Lower lobe of right lung (tissue), 2 donors: ENCODE measurements around the gene ARPC2. TPM values are rescaled to one million over a fixed set of nuclear protein-coding genes. Genes with fewer than 3 reads are reported as not detected.

Source experiments
- ATAC-seq, 2 donors: fragments of 200-7000 bp; cut with Tn5 transposase; one replicate each; pipeline ENCODE4 v1.9.1; 2020 to 2022; ENCODE audit warnings: mild to moderate bottlenecking in 2 of 2, moderate library complexity in 2 of 2
- DNase-seq: peaks from one replicate; pipeline ENCODE4 v3.0.0-alpha.2; 2020
- H3K27ac ChIP-seq: fragments of 200-600 bp; one replicate; pipeline ENCODE4 v1.8.0; 2022
- H3K27me3 ChIP-seq: fragments of 200-600 bp; one replicate; pipeline ENCODE4 v1.8.0; 2022; ENCODE audit warnings: low read depth
- H3K36me3 ChIP-seq: fragments of 200-600 bp; one replicate; pipeline ENCODE4 v1.8.0; 2022; ENCODE audit warnings: mild to moderate bottlenecking
- H3K4me1 ChIP-seq: fragments of 200-600 bp; one replicate; pipeline ENCODE4 v1.8.0; 2022
- H3K4me3 ChIP-seq: fragments of 200-600 bp; one replicate; pipeline ENCODE4 v1.8.0; 2022; ENCODE audit warnings: mild to moderate bottlenecking
- H3K9me3 ChIP-seq: fragments of 200-600 bp; one replicate; pipeline ENCODE4 v1.8.0; 2022
- intact Hi-C: fragments of 100-400 bp; cut with DNase I; formaldehyde crosslinking; loops from one replicate; pipeline ENCODE4 v1.11.0; 2022
- total RNA-seq: library from RNA; stranded (reverse); fragmentation: NEBNext Ultra II Directional; extraction: Animal tissue kit (Norgen Biotek cat#: 25700); gene quantifications from one replicate; pipeline ENCODE4 v1.2.1, GENCODE V29; 2021
- TF ChIP-seq, protein P1 (sequence below): fragments of 200-600 bp; IDR thresholded peaks from one replicate; pipeline ENCODE4 v1.8.0; 2022; ENCODE audit warnings: antibody characterized with exemption, mild to moderate bottlenecking
- donor health status: DM: no; HTN: yes; CAD: no; lungs with severe emphysema.

Gene ARPC2
- total RNA-seq, 1 donor from 2014 or later: 382 TPM

- H3K27ac ChIP-seq: no peak overlapping the region
- ATAC-seq: peak in 1 of 2 donors; percentile 73
- no peaks in the 10 kb centered on the region for H3K27me3 ChIP-seq
- peaks cover 51% of the 10 kb centered on the region for H3K4me1 ChIP-seq
- no peaks in the 10 kb centered on the region for H3K9me3 ChIP-seq
- no peak overlapping the region for H3K4me3 ChIP-seq
- peaks cover 100% of the 10 kb centered on the region for H3K36me3 ChIP-seq
- intact Hi-C loops: no loop called here
- DNase-seq: no peak
- TF ChIP-seq, protein P1, sequence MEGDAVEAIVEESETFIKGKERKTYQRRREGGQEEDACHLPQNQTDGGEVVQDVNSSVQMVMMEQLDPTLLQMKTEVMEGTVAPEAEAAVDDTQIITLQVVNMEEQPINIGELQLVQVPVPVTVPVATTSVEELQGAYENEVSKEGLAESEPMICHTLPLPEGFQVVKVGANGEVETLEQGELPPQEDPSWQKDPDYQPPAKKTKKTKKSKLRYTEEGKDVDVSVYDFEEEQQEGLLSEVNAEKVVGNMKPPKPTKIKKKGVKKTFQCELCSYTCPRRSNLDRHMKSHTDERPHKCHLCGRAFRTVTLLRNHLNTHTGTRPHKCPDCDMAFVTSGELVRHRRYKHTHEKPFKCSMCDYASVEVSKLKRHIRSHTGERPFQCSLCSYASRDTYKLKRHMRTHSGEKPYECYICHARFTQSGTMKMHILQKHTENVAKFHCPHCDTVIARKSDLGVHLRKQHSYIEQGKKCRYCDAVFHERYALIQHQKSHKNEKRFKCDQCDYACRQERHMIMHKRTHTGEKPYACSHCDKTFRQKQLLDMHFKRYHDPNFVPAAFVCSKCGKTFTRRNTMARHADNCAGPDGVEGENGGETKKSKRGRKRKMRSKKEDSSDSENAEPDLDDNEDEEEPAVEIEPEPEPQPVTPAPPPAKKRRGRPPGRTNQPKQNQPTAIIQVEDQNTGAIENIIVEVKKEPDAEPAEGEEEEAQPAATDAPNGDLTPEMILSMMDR: peak; percentile 31
Measured at GRCh38 chr2:218230882-218231281, 13.9 kb downstream of the ARPC2 start.

GRCh38 chr2:218233543-218233942, 16.6 kb downstream of the ARPC2 start:
- H3K4me1 ChIP-seq: peaks cover 33% of the 10 kb centered on the region
- H3K27ac ChIP-seq: no peak overlapping the region
- DNase-seq: no peak
- H3K4me3 ChIP-seq: no peak overlapping the region
- TF ChIP-seq, protein P1: no peak
- peaks cover 100% of the 10 kb centered on the region for H3K36me3 ChIP-seq
- H3K9me3 ChIP-seq: no peaks in the 10 kb centered on the region
- intact Hi-C loops: no loop called here
- no peak for ATAC-seq
- no peaks in the 10 kb centered on the region for H3K27me3 ChIP-seq

- H3K4me1 ChIP-seq: peaks cover 24% of the 10 kb centered on the region
- H3K9me3 ChIP-seq: no peaks in the 10 kb centered on the region
- DNase-seq (no peak), ATAC-seq (peak in 1 of 2 donors; percentile 58)
- TF ChIP-seq, protein P1: no peak
- intact Hi-C loops: no loop called here
- H3K4me3 ChIP-seq: no peak overlapping the region
- peaks cover 100% of the 10 kb centered on the region for H3K36me3 ChIP-seq
- no peak overlapping the region for H3K27ac ChIP-seq
- H3K27me3 ChIP-seq: no peaks in the 10 kb centered on the region
Measured at GRCh38 chr2:218234521-218234920, 17.5 kb downstream of the ARPC2 start.

DNA sequence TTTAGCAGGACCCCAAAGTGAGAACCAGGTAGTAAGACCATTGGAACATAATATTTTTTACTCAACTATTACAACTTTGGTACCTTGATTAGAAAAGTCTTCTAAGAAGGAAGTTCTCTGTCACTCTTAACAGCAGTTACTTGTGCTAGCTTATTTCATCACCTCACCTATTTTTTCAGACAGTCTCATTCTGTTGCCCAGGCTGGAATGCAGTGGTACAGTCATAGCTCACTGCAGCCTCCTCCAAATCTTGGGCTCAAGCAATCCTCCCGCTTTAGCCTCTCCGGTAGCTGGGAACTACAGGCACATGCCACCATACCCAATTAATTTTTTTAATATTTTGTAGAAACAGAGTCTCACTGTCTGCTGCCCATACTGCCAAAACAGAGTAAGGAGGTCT, 18.0 kb downstream of the ARPC2 start:
- H3K36me3 ChIP-seq: peaks cover 100% of the 10 kb centered on the region
- H3K9me3 ChIP-seq: no peaks in the 10 kb centered on the region
- DNase-seq (no peak), ATAC-seq (peak in 1 of 2 donors; percentile 51)
- no peak overlapping the region for H3K4me3 ChIP-seq
- no peaks in the 10 kb centered on the region for H3K27me3 ChIP-seq
- H3K27ac ChIP-seq: no peak overlapping the region
- peaks cover 19% of the 10 kb centered on the region for H3K4me1 ChIP-seq
- TF ChIP-seq, protein P1: no peak
- intact Hi-C loops: no loop called here

GRCh38 chr2:218236829-218237228, 19.8 kb downstream of the ARPC2 start:
- Histone ChIP-seq H3K4me3 (no peak overlapping the region), H3K36me3 (peaks cover 100% of the 10 kb centered on the region), H3K27me3 (no peaks in the 10 kb centered on the region), H3K4me1 (peaks cover 4% of the 10 kb centered on the region), H3K9me3 (no peaks in the 10 kb centered on the region), H3K27ac (no peak overlapping the region)
- no peak for DNase-seq
- ATAC-seq: no peak
- TF ChIP-seq, protein P1: no peak
- intact Hi-C loops: no loop called here

- no peak for ATAC-seq
- TF ChIP-seq, protein P1: no peak
- DNase-seq: no peak
- Histone ChIP-seq H3K4me1 (peaks cover 4% of the 10 kb centered on the region), H3K9me3 (no peaks in the 10 kb centered on the region), H3K27me3 (no peaks in the 10 kb centered on the region), H3K4me3 (no peak overlapping the region), H3K27ac (no peak overlapping the region), H3K36me3 (peaks cover 100% of the 10 kb centered on the region)
- intact Hi-C loops: no loop called here
Measured at GRCh38 chr2:218238887-218239286, 21.9 kb downstream of the ARPC2 start.
